Cardiac septum (tissue), 1 donor: ENCODE measurements around the gene BLZF1. TPM values are rescaled to one million over a fixed set of nuclear protein-coding genes. Genes with fewer than 3 reads are reported as not detected.
"Not testable (repeated sequence)": the region's sequence is repeated elsewhere in the genome, so short reads cannot be mapped to it uniquely, and the experiment has no call there.

Experiments
- DNase-seq: peaks from one replicate; pipeline ENCODE4 v3.0.0-alpha.2; 2020; ENCODE audit warnings: low spot score
- intact Hi-C: fragments of 100-400 bp; cut with DNase I; formaldehyde crosslinking; loops from one replicate; pipeline ENCODE4 v1.14.0; 2022
- total RNA-seq: library from RNA; stranded (reverse); fragmentation: NEBNext Ultra II Directional; extraction: Animal tissue kit (Norgen Biotek cat#: 25700); gene quantifications from one replicate; pipeline ENCODE4 v1.2.1, GENCODE V29; 2021
- donor health status: DM: no; HTN: no; CAD: no.

The BLZF1 gene
- total RNA-seq, 1 donor from 2014 or later = 23.1 TPM

DNA sequence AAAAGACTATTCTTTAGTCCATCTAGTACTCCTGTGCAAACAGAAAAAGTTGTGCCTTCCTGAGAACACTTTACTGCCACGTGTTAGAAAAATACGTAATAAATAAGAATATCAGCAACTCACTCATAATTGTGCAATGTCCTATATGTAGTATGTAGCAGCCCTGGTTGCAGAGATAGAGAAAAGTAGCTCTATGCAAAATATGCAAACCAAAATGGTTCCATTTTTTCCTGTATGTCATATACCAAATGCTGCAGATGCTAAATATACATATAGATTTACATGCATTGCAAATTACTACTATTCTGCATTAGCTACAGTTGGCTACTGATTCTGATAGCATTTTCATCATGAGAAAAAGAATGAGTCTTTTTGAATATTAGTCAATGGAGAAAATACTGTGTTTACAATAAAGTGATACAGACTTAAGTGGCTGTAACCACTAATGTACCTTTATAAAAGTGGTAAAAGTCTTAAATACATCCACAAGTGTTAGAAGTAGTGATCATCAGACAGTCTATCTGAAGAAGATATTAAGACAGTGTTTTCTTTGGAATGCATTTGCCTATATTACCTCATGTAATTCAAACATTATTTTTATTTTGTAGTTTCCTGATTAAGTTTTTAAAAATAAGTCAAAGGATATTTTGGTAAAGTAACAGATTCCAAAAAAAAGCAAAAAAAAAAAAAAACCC is 20.2 kb upstream of the BLZF1 start:
- intact Hi-C loops = loop anchor here (2.0 to 10.0 kb wide), 3 partner anchors 745 to 1003 kb away; no protein-coding TSS in a partner anchor

DNA sequence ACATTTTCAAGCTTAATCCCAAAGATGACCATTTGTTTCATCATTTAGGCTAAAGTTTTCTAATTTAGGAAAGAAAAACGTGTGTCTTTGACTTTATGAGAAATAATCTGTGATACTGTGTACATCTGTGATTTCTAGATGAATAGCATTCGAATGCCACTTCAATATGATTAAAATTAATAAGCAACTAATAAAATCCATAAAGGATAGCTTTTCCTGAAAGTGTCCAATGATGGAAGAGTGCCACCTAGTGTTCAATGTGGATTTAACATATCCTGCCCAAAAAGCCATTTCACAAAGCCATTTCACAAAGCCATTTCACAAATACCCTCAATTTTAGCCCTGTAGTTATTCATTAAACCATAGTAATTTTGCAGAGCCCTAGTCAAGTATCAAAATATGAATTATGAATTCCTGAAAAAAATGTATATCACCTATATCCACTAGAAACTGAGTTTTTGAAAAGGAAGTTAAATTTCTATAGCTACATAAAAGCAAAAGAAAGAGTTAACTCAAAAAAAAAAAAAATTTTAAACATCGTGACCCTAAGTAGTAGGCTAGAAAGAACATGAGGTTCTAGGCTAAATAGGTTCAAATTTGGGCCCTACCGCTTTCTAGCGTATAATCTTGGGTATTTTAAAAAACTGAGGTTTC is 19.5 kb upstream of the BLZF1 start:
- intact Hi-C loops = loop anchor here (2.0 to 10.0 kb wide), 3 partner anchors 746 to 1004 kb away; no protein-coding TSS in a partner anchor
- no peak for DNase-seq

More for the DNA sequence above, 20.2 kb upstream of the BLZF1 start:
- no peak for DNase-seq

DNA sequence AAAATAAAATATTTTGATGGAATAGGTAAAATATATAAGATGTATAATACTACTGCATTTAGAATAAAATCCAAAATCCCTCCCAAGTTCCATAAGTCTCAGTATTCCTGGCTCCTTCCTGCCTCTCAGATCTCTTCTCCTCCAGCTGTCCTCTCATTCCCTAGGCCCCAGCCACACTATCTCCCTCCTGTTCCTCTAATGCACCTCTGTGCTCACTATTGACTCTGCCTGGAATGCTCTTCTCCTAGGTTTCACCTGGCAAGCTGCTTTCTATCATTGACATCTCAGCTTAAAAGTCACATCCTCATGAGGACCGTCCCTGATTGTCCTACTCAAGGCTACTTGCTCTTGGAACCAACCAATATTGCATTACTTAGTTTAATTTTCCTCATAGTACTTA is 7.6 kb upstream of the BLZF1 start:
- intact Hi-C loops = loop anchor here (10.0 kb wide), 2 partner anchors 124 to 1426 kb away; partner anchors contain the start of genes DCAF6, MPC2 and SLC19A2
- no peak for DNase-seq

DNA sequence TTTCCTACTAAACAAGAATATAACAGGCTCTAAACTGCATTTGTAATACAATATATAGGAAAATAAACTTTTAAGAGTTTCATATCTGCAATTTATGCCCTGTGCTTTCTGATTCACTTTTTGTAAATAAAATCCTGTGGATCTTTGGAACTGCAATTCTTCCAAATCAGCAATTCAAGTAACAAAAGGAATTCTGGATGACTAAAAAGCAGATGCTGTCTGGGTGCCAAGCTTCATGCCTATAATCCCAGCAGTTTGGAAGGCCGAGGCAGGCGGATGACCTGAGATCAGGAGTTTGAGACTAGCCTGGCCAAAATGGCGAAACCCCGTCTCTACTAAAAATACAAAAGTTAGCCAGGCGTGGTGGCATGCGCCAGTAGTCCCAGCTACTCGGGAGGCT is 6.7 kb upstream of the BLZF1 start:
- no peak for DNase-seq
- intact Hi-C loops = loop anchor here (10.0 kb wide), 2 partner anchors 124 to 1426 kb away; partner anchors contain the start of genes DCAF6, MPC2 and SLC19A2

DNA sequence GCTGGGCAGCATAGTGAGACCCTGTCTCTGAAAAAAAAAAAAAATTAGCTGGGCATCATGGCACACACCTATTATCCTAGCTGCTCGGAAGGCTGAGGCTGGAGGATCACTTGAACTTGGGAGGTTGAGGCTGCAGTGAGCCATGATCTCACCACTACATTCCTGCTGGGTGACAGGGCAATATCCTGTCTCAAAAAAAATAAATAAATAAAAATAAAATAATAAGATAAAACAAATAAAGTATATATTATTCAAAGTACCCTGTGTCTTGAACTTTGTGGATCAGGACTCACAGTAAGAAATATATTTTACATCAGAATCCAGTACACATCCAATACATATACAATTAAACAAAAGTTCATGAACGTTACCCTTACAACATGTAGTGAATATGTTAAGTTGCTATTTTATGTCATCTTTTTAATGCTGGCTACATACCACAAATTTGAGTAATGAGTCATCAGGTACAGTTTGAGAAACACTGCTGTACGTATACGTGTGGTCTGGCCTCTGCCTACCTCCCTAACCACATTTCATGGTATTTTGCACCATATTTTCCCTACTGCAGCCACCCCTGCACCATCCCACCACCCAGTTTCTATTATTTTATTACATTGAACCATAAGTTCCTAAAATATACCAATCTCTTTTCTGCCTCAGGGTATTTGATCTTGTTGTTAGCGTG is 4.8 kb upstream of the BLZF1 start:
- intact Hi-C loops = loop anchor here (10.0 kb wide), 2 partner anchors 122 to 1428 kb away; partner anchors contain the start of genes DCAF6, MPC2 and SLC19A2
- DNase-seq = no peak

DNA sequence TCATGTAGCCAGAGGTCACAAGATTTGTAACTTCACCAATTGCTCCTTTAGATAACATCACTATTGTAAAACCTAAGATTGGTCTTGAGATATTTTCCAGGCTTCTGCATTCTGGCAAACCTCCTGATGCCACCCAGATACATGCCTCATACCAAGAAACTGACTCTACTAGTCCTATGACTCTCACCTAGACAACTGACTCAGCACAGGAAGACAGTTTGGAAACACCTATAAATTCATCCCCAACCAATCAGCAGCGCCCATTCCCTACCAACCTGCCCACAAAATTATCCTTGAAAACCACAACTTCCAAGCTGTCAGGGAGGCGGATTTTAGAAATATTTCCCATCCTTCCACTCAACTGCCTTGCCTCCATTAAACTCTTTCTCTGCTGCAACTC is 3.0 kb upstream of the BLZF1 start:
- no peak for DNase-seq
- intact Hi-C loops = loop anchor here (10.0 kb wide), 2 partner anchors 120 to 1430 kb away; partner anchors contain the start of genes DCAF6, MPC2 and SLC19A2

DNA sequence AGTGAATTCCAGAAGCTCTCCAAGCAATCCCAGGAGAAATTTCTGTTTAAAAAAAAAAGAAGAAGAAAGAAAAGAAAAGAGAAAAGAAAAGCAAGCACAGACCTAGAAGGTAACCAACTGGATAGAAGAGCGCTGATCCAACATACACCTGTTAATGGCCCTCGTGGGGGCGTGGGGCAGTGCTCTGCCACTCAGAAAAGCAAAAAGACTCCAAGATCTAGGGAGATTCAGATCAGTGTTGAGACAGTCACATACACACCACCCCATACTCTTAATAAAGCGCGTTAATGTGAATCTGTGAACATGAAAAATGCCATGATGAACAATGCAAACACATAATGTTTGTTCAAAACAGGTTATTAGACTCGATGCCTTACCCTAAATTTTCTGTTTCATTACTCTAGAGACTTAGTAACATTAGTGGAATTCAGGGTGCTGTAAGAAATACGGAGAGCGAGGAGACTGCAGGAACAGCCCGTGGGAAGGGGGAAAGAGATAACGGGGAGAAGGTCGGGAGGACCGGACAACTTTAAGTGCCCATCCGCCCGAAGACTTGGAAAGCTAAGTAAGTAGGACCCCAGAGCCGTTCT is 804 bp upstream of the BLZF1 start:
- no peak for DNase-seq
- intact Hi-C loops = loop anchor here (10.0 kb wide), 2 partner anchors 118 to 1432 kb away; partner anchors contain the start of genes DCAF6, MPC2 and SLC19A2

DNA sequence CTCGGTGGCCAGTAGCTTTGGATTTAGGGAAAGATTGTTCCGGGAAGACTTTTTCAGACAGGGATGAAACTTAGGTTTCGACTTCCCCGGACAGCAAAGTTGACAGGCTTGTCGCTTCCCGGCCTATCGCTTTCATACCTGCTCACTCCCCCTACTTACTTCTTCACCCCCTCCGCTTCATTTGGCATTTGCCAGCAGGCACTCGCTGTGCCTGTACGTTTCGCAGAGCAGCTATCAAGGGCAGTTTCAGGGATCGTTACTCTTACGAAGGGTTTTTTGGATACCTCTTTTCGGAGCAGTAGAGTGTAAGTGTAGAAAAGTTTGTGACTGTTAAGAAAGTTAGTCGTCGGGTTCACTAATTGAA is 393 bp downstream of the BLZF1 start:
- DNase-seq = no peak
- intact Hi-C loops = loop anchor here (10.0 kb wide), 2 partner anchors 116 to 1434 kb away; partner anchors contain the start of genes DCAF6, MPC2 and SLC19A2

DNA sequence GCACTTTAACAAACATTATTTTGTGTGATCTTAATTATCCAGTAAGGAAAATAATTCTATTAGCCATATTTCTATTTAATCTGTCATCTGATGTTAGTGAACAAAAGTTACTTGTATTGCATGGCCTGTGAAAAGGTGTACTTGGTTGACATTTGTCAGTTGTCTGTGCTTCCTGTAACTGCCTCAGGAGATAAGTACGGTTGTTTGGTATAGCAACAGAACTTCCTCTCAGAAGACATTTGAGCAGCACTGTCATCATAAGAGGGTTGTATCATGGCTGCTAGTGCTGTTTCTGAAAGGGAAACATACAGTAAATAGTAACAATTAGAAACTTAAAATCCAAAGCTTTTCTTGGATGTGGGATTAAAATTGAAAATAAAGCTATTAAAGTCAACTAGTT is 3.4 kb downstream of the BLZF1 start:
- intact Hi-C loops = no loop called here

DNA sequence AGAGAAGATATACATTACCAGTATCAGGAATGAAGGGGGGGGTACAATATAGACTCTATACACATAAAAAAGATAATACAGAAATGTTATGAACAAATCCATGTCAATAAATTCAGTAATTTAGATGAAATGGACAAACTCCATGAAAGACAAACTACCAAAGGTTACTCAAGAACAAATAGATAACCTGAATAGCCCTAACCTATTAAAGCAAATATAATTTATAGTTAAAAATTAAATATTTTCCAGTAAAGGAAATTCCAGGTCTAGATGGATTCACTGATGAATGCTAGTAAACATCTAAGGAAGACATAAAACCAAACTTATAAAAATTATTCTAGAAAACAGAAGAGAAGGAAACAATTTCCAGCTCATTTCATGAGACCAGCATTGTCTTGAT is 13.2 kb downstream of the BLZF1 start:
- DNase-seq = no peak
- intact Hi-C loops = no loop called here

More for the DNA sequence above, 3.4 kb downstream of the BLZF1 start:
- no peak for DNase-seq

DNA sequence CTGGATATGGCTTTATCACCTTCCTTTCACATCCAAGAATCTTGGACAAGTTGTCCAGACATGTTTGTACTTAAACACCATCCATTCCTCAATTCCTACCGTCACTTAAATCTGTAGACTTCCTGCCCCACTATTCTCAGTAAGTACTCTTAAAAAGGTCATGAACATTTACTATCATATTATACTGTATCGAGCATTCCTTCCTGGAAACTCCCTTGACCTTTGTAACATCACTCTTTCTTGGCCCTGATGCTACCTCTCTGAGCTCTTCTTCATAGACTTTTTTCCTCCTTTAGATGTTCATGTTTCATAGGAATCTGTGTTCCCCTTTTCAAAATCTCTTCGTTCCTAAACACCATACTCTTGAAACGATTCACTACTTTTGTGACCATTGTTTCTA is 15.5 kb downstream of the BLZF1 start:
- DNase-seq = no peak
- intact Hi-C loops = no loop called here

DNA sequence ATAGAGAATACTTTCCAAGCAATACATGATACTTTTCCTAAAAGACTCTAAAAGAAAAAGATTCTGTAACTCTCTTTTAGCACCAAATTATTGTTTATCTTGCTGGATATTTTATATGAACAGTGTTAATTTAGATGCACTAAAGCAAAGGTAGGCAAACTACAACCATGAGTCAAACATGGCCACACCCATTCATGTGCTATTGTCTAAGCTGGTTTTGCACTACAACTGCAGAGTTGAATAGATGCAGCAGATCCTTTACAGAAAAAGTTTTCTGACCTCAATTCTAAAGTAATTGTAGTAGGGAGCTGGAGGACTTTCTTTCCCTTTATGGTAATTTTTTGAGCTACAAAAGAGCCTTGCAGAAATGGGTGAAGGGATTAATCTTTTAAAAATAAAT is 19.4 kb downstream of the BLZF1 start:
- intact Hi-C loops = no loop called here
- DNase-seq = no peak

DNA sequence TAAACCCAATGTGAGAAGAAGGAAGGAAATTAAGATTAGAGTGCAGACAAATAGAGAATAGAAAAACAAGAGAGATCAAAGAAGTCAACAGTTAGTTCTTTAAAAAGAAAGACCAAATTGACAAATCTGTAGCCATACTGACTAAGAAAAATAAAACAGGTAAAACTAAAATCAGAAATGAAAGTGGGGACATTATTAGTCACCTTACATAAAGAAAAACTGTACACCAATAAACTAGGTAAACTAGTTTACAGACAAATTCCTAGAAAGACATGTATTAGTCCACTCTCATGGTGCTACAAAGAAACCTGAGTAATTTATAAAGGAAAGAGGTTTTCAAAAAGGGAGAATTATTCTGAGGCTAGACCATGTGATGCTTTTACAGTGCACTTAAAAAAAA is 22.3 kb downstream of the BLZF1 start:
- no peak for DNase-seq
- intact Hi-C loops = no loop called here

DNA sequence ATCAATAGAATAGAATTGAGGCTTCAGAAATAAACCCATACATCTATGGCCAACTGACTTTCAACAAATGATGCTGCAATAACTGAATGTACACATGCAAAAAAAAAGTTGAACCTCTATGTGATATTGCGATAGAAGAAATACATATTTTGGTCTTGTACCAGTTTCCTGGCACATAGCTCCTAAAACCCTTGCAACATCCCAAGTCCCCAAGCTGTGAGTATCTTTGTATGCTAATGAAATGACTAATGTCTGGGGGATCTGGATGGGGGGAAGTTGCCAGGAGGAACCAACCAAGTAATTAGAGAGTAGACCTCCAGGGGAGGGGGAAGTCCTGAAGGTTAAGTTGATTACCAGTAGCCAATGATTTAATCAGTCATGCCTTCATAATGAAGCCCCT is 24.4 kb downstream of the BLZF1 start:
- intact Hi-C loops = no loop called here
- no peak for DNase-seq

DNA sequence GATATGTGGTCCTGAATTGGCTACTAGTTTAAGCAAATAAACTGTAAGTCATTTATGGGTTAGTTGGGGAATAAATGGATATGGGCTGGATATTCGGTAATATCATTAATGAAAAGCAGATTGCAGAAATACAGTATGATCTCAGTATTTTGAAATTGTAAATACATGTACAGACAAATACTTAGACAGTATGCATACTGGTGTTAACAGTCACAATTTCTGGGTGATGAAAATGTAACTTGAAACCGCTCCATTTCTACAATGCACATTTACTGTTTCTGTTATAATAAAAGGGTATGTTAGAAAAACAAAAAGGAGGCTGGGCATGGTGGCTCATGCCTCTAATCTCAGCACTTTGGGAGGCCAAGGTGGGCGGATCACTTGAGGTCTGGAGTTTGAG is 28.0 kb downstream of the BLZF1 start:
- DNase-seq = no peak
- intact Hi-C loops = no loop called here

DNA sequence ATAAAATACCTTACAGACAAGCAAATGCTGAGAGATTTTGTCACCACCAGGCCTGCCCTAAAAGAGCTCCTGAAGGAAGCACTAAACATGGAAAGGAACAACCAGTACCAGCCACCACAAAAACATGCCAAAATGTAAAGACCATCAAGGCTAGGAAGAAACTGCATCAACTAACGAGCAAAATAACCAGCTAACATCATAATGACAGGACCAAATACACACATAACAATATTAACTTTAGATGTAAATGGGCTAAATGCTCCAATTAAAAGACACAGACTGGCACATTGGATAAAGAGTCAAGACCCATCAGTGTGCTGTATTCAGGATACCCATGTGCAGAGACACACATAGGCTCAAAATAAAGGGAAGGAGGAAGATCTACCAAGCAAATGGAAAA is 34.6 kb downstream of the BLZF1 start:
- intact Hi-C loops, DNase-seq: not testable (repeated sequence)

DNA sequence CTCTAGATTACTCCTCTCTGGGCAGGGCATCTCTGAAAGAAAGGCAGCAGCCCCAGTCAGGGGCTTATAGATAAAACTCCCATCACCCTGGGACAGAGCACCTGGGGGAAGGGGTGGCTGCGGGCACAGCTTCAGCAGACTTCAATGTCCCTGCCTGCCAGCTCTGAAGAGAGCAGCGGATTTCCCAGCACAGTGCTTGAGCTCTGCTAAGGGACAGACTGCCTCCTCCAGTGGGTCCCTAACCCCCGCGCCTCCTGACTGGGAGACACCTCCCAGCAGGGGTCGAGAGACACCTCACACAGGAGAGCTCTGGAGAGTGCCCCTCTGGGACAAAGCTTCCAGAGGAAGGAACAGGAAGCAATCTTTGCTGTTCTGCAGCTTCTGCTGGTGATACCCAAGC is 40.3 kb downstream of the BLZF1 start:
- intact Hi-C loops, DNase-seq: not testable (repeated sequence)

DNA sequence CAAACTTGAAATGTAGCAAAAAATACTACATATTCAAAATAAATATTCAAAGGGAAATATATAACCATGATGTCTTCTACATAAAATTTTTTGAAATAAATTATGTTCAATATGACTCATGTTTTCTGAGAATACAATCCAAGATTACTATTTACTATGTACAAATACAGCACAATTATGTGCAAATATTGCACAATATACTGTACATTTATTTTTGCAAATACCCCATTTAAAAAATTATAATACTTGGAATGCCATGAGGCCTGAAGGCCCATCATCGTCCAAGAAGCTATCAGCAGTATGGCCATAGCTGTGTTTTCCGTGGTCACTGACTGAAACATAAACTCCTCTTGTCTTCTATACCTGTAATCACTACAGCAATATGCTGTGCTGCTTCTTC is 47.0 kb downstream of the BLZF1 start:
- DNase-seq = no peak
- intact Hi-C loops = no loop called here

DNA sequence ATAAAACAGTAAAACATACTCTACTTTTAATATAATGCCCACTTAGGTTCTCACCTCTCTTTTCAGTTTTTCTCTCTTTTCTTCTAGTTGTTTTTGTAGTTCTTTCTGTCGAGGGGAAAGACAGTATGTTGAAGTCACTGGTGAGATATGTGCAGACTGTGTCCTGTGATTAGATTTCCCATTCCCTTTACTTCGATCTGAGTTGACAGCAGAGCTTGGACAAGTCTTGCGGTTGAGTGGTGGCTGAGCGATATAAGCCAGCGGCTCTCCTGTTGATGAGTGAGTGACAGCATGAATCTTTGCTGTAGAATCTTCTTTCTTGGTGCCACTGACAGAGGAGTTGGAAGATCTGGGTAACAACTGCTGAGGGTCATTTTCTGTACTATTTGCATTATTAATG is 53.3 kb downstream of the BLZF1 start:
- intact Hi-C loops = no loop called here
- DNase-seq = no peak

DNA sequence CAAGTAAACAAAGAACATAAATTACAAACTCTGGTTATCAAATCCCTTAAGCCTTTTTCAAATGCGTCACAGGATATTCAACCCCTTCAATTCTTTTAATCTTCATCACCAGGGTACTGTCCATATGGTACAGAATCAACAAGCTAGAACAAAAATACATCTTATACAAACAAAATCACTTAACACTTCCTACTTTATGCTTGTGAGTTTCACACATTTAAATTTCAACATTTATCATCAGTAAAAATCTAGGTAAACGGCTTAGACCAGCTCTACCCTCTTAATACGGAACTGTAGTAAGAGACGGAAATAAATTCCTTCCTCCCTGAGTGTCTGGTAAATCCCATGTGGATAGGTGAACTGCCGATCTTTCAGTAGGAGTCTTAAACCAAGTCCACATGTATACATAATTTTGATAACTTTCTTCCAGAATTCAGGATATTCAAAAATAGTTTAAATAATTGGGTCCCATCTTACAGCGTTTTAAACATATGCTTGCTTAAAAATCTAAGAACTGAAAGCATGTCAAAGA is 58.2 kb downstream of the BLZF1 start:
- intact Hi-C loops = no loop called here
- DNase-seq = no peak
